ENCODE measurements around the gene BCAS4. TPM values are rescaled to one million over a fixed set of nuclear protein-coding genes. Genes with fewer than 3 reads are reported as not detected.

BCAS4 gene
- total RNA-seq, 1 donor from 2014 or later: 7.8 TPM

DNA sequence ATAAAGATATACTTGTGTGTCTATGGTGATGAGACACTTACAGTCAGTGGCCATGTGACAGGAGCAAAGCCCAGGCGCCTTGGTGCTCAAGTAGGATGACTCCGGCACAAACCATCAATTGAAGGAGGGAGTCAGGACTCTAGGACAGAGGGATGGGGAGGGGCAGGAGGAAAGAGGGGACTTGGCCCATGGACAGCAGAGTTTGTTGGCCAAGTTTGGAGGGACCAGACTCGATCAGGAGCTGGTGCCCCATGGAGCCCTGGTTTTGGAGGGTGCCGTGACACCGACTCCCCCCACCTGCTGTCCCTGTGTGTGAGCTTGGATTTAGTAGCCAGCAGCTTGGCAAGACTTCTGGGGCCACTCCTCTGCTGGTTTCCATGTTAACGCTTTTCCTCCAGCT lies 70.3 kb downstream of the BCAS4 start:
- no peak overlapping the region for H3K27ac Mint-ChIP-seq
- intact Hi-C loops (cut with micrococcal nuclease): no loop called here
- H3K36me3 Mint-ChIP-seq (ENCODE audit: low read depth): no peaks in the 10 kb centered on the region
- H3K9me3 Mint-ChIP-seq: no peaks in the 10 kb centered on the region
- H3K27me3 Mint-ChIP-seq (ENCODE audit: insufficient read depth): no peaks in the 10 kb centered on the region
- H3K4me3 Mint-ChIP-seq: no peak overlapping the region
- no peak for DNase-seq (ENCODE audit: low spot score)
- no peaks in the 10 kb centered on the region for H3K4me1 Mint-ChIP-seq (ENCODE audit: low read depth)

DNA sequence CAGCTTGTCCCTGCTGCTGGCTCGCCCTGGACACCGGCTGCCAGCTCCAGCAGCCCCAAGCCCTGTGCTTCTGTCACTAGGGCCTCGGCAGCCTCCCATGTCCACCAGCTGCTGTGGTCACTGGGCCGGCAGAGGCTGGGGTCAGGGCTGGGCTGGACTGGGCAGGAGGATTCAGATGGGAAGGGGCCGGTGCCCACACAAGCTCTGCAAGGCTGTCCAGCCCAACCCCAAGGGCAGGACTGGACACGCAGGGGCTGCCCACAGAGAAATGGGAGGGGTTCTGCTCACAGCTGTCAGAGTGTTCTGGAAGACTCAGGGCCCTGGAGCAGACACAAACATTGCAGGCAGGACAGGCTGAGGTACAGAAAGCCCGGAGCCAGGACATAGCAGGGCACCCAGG lies 70.7 kb downstream of the BCAS4 start:
- Mint-ChIP-seq H3K4me1 (ENCODE audit: low read depth) (no peaks in the 10 kb centered on the region), H3K27ac (no peak overlapping the region), H3K4me3 (no peak overlapping the region), H3K27me3 (ENCODE audit: insufficient read depth) (no peaks in the 10 kb centered on the region), H3K36me3 (ENCODE audit: low read depth) (no peaks in the 10 kb centered on the region), H3K9me3 (no peaks in the 10 kb centered on the region)
- no peak for DNase-seq (ENCODE audit: low spot score)
- intact Hi-C loops (cut with micrococcal nuclease): no loop called here

DNA sequence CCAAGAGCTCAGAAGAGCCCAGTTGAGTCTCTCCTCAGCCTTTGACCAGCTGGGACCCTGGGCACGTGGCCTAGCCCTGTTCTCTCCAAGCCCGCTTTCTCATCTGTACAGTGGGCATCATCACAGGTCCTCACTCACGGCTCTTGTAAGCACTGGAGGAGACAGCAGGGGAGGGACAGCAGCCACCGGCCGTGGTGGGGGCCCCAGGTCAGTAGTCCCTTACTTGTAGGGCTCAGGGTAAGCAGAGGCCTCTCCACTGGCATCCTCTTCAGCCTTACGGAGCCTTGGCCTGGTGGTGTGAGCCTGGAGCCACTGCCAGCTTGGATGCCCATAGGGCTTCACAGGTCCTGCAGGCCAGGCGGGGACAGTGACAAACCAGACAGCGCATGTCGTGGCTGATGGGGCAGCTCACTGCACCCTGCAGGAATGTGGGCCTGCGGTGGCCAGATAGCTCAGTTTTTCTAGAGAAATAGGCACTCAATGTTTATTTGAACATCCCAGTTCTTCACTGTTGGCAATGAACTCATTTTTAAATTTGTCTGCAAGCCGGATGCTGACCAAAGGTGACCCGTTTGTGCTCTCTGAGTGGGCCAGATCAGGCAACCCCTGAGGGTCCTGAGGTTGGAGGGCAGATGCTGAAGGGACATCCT lies 71.3 kb downstream of the BCAS4 start:
- Mint-ChIP-seq H3K4me3 (no peak overlapping the region), H3K4me1 (ENCODE audit: low read depth) (no peaks in the 10 kb centered on the region), H3K36me3 (ENCODE audit: low read depth) (no peaks in the 10 kb centered on the region), H3K27ac (no peak overlapping the region), H3K9me3 (no peaks in the 10 kb centered on the region), H3K27me3 (ENCODE audit: insufficient read depth) (no peaks in the 10 kb centered on the region)
- DNase-seq (ENCODE audit: low spot score): no peak
- intact Hi-C loops (cut with micrococcal nuclease): no loop called here

DNA sequence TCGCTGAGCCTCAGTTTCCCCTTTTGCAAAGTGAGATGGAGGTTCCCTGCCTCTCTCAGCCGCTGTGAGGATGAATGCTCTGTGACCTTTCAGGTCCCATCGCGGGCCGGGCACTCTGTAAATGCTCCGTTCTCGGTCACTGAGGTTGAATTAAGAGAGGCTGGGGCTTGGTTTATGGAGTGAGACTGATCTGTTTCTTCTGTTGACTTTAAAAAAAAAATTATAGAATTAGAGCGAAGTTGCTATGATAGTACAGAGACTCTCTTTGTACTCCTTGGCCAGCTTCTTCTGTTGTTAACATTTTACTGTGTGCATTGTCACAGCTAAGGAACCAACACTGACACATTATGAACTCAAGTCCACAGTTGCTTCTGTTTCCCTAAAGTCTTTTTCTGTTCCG lies 72.0 kb downstream of the BCAS4 start:
- no peak for DNase-seq (ENCODE audit: low spot score)
- no peaks in the 10 kb centered on the region for H3K36me3 Mint-ChIP-seq (ENCODE audit: low read depth)
- H3K27me3 Mint-ChIP-seq (ENCODE audit: insufficient read depth): no peaks in the 10 kb centered on the region
- H3K4me1 Mint-ChIP-seq (ENCODE audit: low read depth): no peaks in the 10 kb centered on the region
- intact Hi-C loops (cut with micrococcal nuclease): no loop called here
- H3K4me3 Mint-ChIP-seq: no peak overlapping the region
- no peaks in the 10 kb centered on the region for H3K9me3 Mint-ChIP-seq
- H3K27ac Mint-ChIP-seq: no peak overlapping the region

DNA sequence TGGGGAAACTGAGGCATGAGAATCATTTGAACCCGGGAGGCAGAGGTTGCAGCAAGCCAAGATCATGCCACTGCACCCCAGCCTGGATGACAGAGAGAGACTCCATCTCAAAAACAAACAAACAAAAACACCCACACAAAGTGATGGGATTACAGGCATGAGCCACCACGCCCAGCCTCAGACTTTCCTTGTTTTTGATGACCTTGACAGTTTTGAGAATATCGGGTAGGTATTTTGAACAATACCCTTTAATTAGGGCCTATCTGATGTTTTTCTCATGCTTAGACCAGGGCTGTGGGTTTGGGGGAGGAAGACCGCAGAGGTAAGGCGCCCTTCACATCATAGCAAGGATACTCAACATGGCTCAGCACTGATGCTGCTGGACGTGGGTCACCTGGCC lies 72.9 kb downstream of the BCAS4 start:
- no peak overlapping the region for H3K4me3 Mint-ChIP-seq
- no peak overlapping the region for H3K27ac Mint-ChIP-seq
- intact Hi-C loops (cut with micrococcal nuclease): no loop called here
- H3K9me3 Mint-ChIP-seq: no peaks in the 10 kb centered on the region
- no peak for DNase-seq (ENCODE audit: low spot score)
- H3K36me3 Mint-ChIP-seq (ENCODE audit: low read depth): no peaks in the 10 kb centered on the region
- H3K27me3 Mint-ChIP-seq (ENCODE audit: insufficient read depth): no peaks in the 10 kb centered on the region
- no peaks in the 10 kb centered on the region for H3K4me1 Mint-ChIP-seq (ENCODE audit: low read depth)

DNA sequence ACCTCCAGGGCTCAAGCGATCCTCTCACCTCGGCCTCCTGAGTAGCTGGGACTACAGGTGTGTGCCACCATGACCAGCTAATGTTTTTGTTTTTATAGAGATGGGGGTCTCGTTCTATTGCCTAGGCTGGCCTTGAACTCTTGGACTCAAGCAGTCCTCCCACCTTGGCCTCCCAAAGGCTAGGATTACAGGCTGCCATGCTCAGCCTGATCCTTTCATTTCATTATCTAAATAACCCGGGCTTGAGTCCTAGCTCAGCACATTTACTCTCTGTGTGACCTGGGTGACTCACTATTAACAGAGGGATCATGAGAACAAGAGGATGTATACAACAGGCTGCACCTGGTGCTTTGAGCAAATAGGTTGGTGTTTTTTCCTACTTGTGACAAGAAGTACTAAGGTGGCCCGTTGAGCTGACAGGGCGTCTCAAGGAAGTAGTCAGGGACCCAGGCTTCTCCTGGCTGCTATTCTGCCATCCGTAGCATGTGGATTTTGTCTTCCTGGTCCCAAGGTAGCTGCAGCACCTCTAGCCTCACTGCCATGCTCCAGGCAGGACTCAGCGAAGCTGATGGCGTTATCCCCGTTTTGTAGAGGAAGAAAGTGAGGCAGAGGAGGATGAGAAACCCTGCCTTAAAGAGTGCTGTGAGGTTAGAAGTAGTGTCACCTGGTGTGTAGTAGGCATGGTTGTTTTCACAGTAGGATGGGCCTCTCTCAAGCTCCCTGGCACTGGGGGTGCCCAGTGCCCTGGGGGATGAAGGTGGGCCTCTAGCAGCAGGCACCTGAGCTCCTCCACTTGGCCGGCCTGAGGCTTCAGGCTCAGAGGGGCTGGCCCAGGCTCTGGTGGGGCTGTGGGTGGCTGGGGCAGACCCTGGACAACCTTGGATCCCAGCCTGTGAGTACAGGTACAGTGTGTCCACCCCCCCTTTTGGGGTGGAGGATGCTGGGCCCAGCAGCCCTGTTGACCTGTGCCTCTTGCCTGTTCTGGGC lies 73.9 kb downstream of the BCAS4 start:
- Mint-ChIP-seq H3K4me1 (ENCODE audit: low read depth) (no peaks in the 10 kb centered on the region), H3K4me3 (no peak overlapping the region), H3K36me3 (ENCODE audit: low read depth) (no peaks in the 10 kb centered on the region), H3K27ac (no peak overlapping the region), H3K27me3 (ENCODE audit: insufficient read depth) (no peaks in the 10 kb centered on the region), H3K9me3 (no peaks in the 10 kb centered on the region)
- intact Hi-C loops (cut with micrococcal nuclease): no loop called here
- DNase-seq (ENCODE audit: low spot score): no peak

DNA sequence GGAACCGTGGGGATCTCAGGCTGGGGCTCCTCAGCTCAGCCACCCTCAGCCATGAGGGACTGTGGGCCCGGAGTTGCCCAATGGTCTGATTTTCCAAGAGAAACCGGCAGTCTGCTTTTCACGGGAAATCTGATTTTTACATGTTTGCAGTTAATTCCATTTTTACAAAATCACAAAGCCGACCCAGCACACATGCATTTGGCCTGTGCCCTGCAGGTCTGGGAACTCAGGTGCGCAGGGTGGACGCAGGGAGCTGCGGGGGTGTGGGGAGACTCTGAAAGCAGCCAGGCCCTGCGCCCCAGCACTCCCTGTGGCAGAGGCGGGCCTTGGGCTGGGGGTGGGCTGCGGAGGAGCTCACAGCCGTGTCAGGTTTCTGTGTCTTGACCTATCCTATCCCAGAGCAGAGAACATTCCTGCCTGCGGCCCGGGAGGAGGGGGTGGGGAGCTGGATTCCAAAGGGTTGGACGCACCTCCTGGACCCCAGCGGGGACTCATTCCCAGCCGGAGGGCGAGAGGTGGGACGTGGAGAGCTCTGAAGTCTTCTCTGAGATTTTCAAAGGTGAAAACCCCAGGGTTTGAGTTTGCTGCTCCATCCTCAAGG lies 75.8 kb downstream of the BCAS4 start:
- Mint-ChIP-seq H3K27me3 (ENCODE audit: insufficient read depth) (no peaks in the 10 kb centered on the region), H3K36me3 (ENCODE audit: low read depth) (no peaks in the 10 kb centered on the region), H3K9me3 (no peaks in the 10 kb centered on the region), H3K4me1 (ENCODE audit: low read depth) (no peaks in the 10 kb centered on the region), H3K27ac (no peak overlapping the region), H3K4me3 (no peak overlapping the region)
- no peak for DNase-seq (ENCODE audit: low spot score)
- intact Hi-C loops (cut with micrococcal nuclease): no loop called here

DNA sequence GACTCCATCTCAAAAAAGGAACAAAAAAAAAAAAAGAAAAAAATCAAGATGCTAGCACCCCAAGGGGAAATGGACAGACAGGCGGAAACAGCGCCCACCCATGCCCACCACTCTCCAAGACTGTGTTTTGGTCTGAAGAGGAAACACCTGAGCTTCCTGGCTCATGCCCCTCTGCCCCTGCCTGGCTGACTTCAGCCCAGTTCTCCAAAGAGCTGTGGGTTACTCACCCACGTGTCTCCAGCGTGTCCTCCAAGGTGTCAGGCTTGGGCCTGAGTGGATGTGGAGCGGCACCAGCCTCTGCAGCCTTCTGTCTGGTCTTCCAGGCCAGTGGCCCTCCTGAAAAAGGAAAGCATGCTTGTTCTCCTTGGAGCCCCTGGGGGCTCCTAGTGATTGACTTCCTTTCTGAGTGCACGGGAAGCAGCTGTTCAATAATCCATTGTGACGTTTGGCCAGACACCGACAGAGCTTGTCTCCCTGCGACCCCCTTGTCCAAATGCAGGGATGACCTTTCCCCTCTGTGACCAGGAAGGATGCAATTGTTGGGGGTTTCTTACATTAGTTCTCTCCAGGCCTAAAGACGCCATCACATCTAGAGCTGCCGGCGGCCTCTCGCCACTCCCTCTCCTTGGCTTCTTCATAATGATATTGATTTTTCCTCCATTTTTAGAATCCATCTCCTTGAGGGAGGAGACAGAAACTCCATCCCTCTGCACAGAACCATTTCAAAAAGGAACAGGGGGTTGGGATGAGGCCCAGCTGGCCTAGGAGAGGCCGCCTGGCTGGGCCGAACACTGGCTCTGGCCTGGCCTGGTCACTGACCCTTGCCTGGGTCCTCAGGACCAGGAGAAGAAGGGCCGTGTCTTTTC lies 77.9 kb downstream of the BCAS4 start:
- Mint-ChIP-seq H3K27ac (no peak overlapping the region), H3K4me3 (no peak overlapping the region), H3K4me1 (ENCODE audit: low read depth) (no peaks in the 10 kb centered on the region), H3K36me3 (ENCODE audit: low read depth) (no peaks in the 10 kb centered on the region), H3K9me3 (no peaks in the 10 kb centered on the region), H3K27me3 (ENCODE audit: insufficient read depth) (no peaks in the 10 kb centered on the region)
- DNase-seq (ENCODE audit: low spot score): no peak
- intact Hi-C loops (cut with micrococcal nuclease): no loop called here

DNA sequence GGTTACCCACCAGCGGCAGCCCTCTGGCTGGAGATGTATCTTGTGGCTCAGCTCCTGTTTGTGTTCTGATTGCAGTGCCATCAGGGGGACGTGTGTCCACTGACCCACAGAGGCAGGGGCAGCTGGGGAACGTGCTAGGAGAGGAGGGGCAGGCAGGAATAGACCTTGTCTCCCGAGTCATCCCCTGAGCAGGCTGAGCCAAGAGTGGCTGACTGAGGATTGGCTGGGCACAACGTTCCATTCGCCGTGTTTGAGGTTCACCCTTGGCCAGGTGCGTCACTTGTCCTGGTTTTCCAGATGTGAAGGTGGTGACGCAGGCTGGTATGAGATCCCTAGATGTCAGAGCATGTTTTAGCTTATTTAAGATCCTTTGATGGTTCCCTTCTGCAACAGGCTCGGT lies 78.7 kb downstream of the BCAS4 start:
- Mint-ChIP-seq H3K4me1 (ENCODE audit: low read depth) (no peaks in the 10 kb centered on the region), H3K27me3 (ENCODE audit: insufficient read depth) (no peaks in the 10 kb centered on the region), H3K27ac (no peak overlapping the region), H3K9me3 (no peaks in the 10 kb centered on the region), H3K36me3 (ENCODE audit: low read depth) (no peaks in the 10 kb centered on the region), H3K4me3 (no peak overlapping the region)
- intact Hi-C loops (cut with micrococcal nuclease): no loop called here
- no peak for DNase-seq (ENCODE audit: low spot score)

DNA sequence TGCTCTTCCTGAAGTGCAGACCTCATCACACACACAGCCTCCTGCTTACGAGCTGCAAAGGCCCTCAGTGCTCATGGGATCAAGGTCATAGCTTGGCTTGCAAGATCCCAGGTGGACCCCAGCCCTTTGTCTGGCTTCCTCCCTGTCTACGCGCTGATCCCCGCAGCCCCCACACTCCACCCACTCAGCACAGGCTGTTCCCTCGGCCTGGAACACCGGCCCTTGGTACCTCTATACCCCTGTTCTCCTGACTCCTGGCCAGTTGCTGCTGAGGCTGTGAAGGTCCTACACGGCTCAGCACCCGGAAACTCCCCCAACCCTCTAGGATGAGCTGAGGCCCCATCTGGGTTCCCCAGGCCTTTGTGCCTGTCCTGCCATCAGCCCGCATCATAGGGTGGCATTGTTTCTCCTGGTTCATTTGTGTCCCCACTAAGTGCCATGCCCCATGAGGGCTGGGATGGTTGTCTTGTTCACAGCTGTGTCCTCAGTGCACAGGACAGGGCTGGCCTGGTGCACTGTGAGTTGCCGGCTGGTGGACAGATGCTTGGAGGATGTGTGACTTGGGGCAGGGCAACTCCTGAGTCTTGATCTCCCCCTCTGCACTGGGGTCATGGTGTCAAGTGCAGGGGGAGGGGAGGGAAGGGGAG lies 79.4 kb downstream of the BCAS4 start:
- H3K4me3 Mint-ChIP-seq: no peak overlapping the region
- H3K4me1 Mint-ChIP-seq (ENCODE audit: low read depth): no peaks in the 10 kb centered on the region
- no peaks in the 10 kb centered on the region for H3K27me3 Mint-ChIP-seq (ENCODE audit: insufficient read depth)
- H3K9me3 Mint-ChIP-seq: no peaks in the 10 kb centered on the region
- no peak for DNase-seq (ENCODE audit: low spot score)
- intact Hi-C loops (cut with micrococcal nuclease): no loop called here
- no peak overlapping the region for H3K27ac Mint-ChIP-seq
- H3K36me3 Mint-ChIP-seq (ENCODE audit: low read depth): no peaks in the 10 kb centered on the region

DNA sequence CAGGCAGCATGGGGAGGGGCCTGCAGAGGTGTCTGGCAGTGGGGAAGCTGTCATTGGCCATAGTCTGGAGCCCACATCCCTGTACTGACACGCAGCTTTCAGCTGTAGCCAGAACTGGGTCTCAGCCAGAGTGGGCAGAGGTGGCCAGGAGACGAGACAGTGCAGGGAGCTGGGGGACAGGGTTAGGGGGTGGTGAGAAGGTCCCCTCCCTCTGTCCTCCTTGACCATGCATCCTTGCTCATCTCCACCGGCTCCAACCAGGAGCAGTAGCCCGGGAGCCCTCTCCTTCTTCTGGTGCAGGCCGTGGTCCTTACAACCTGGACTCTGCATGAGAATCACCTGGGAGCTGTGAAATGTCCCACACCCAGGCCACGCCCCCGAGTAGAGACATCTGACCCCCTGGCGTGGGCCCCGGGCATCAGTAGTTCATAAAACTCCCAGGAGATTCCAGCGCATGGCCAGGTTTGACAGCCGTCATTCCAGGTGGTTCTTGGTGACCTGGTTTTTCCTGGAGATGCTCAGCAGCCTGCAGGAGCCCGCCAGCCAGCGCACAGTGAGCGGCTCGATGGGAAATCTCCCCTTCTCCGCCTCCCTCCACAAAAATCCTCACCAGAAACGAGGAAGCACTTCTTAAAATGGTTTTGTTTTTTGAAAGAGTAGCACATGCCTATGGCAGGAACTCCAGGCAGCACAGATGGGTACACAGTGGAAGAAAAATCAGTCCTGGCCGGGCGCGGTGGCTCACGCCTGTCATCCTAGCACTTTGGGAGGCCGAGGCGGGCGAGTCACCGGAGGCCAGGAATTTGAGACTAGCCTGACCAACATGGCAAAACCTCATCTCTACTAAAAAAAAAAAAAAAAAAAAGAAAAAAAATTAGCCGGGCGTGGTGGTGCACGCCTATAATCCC lies 80.2 kb downstream of the BCAS4 start:
- Mint-ChIP-seq H3K27me3 (ENCODE audit: insufficient read depth) (no peaks in the 10 kb centered on the region), H3K36me3 (ENCODE audit: low read depth) (no peaks in the 10 kb centered on the region), H3K27ac (no peak overlapping the region), H3K9me3 (no peaks in the 10 kb centered on the region), H3K4me1 (ENCODE audit: low read depth) (no peaks in the 10 kb centered on the region), H3K4me3 (no peak overlapping the region)
- DNase-seq (ENCODE audit: low spot score): no peak
- intact Hi-C loops (cut with micrococcal nuclease): no loop called here

All from activated T-helper 1 cell treated with anti-CD3 and anti-CD28 coated beads, Interleukin-12 subunit alpha, Interleukin-12 subunit beta, Interleukin-2, Interleukin-4 antibody, amounts not matched to agents 30 ng/mL and 10 ng/mL and 1 ng/mL, durations not matched to agents 14 hours and 24 hours and 36 hours (primary cell).